Raji (cell line): ENCODE measurements around the gene AMPD2.

Experiments
- POLR2A ChIP-seq: IDR thresholded peaks from 2 replicates; pipeline ENCODE4 v1.6.1; 2011; ENCODE audit warnings: low read depth, low read length, control low read depth; ENCODE audit not compliant: insufficient read depth

The AMPD2 gene

GRCh38 chr1:109632671-109633346 is 13.2 kb downstream of the AMPD2 start:
- no peak for TF ChIP-seq POLR2A

DNA sequence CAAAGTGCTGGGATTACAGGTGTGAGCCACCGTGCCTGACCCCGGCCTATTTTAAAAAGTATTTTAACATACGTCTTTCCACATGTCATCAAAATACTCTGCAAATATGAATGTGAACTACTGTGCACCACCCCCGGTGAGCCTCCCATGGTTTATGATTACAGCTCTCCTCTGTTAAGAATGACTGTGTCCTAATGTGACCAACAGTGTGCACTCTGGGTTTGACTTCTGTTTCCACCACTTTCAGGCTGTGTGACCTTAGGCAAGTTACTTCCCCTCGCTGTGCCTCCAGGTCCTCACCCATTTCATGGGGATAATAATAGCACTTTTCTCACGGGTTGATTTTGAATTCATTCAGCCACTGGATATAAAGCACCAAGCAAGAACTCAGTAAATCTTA is 14.7 kb downstream of the AMPD2 start:
- no peak for TF ChIP-seq POLR2A

DNA sequence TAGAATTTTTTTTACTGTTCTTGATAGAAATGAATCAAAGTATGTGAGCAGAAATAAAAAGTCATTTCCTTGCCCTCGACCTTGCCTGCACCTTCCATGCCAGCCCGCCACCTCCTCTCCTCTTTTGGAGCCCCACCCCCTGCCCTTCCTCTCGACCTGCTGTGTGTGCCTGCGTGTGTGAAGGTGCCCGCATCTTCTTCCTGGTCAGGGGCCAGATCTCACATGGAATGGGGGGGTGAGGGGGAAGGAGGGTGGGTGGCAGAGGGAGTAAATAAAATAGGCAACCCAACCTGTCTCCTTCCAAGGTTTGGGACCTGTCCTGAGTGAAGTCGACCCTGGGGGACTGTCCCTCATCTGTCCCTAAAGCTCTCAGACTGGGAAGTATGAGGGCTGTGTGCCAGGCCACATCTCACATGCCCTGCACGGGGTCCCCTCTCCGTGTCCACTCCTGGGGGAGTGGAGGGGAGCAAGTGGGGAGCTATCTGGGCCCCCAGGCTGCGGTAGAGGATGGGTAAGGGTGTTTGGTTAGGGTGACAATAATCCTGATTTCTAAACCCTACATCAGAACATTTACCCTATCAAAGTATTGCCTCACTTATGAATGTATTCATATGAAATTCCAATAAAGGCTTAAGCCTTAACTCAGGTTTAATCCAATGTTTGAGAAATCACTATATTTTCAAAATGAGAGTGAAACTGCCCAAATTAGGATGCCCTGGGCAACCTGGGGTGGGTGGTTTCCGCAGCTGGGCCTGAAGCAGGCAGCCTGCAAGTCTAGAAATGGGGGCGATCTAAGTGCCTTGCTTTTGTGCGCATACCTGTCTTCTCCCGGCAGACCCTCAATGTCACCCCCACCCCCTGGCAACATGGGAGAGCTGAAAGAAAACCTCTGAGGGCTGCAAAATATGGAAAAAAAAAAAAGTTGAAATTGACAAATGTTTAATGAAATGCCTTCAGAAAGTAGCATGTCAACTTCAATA is 15.4 kb downstream of the AMPD2 start:
- no peak for TF ChIP-seq POLR2A

DNA sequence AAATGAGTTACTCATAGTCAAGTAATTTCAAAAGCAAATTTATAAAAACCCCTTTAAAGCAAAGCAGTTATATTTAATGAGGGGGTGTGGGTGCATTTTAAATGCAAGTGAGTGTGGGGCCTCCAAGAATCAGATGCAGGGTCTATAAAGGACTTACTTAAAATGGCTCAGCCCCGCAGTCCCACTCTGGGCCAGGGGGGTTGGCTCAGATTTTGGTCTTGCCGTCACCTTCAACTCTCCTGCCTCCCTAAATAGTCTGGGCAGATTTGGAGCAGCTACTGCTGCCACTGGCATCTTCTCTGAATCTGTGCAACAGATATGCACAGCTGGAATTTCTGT is 16.2 kb downstream of the AMPD2 start:
- TF ChIP-seq POLR2A: no peak

DNA sequence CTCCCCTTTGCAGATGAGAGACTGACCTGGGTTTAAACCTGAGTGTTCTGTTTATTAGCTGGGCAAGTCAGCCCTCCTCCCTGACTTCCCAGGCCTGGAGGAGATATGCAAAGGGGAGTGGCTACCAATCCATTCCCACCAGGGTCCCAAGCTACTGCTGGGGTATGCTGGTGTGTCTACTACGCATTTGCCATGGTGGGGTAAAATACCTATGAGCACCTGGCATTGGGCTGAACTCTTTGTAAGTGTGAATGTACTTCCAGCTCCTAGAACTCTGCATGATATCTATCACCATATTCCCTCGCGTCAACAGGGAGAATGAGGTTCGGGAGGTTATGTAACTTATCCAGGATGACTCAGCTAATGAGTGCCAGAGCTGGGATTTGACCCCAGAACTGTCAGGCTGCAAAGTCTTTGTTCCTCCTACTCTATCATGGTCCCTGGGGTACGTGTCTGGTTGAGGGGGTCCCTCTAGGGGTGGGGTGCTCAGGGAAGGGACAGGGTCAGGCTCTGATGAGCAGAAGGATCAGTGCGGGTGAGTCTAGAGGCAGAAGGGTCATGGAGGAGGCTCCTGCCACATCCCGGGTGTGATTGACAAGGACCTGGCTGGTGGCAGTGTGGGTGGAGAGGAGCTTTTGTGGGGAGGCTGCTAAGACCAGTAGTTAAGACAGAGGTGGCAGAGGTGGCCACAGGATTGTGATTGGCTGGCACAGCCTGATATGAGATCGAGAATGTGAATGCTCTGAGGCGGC is 16.7 kb downstream of the AMPD2 start:
- no peak for TF ChIP-seq POLR2A

DNA sequence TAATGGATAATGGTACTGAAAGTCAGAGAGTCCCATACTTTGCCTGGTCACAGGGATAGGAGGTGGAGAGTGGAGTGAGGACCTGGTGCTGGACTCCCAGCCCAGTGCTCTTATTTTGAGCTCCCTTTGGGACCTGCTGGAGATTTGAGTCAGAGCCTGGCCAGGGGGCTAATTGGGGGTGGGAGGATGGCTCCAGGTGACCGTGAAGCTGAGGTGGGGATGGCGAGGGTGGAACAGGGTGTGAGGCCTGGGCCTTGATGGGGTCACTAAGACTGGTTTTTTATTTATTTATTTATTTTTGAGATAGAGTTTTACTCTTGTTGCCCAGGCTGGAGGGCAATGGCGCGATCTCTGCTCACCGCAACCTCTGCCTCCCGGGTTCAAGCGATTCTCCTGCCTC is 17.8 kb downstream of the AMPD2 start:
- no peak for TF ChIP-seq POLR2A

- no peak for TF ChIP-seq POLR2A
Observed at GRCh38 chr1:109639063-109639840, 19.6 kb downstream of the AMPD2 start.

DNA sequence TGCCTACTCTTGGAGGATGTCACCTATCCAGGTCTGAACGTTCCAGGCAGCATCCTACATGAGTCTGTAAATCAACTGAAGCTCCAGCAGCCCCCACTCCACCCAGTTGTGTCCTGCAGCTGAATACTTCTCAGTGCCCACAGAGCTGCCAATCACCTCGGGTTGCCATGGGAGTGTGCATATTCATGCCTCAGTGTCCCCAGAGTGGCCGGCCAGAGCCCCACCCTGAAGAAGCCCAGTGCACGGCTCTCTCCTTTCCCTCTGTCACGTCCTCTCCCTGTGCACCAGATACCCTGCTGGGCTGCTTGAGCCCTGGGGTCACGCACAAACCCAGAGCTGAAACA is 20.2 kb downstream of the AMPD2 start:
- no peak for TF ChIP-seq POLR2A

GRCh38 chr1:109640285-109640865 is 20.7 kb downstream of the AMPD2 start:
- TF ChIP-seq POLR2A: no peak

DNA sequence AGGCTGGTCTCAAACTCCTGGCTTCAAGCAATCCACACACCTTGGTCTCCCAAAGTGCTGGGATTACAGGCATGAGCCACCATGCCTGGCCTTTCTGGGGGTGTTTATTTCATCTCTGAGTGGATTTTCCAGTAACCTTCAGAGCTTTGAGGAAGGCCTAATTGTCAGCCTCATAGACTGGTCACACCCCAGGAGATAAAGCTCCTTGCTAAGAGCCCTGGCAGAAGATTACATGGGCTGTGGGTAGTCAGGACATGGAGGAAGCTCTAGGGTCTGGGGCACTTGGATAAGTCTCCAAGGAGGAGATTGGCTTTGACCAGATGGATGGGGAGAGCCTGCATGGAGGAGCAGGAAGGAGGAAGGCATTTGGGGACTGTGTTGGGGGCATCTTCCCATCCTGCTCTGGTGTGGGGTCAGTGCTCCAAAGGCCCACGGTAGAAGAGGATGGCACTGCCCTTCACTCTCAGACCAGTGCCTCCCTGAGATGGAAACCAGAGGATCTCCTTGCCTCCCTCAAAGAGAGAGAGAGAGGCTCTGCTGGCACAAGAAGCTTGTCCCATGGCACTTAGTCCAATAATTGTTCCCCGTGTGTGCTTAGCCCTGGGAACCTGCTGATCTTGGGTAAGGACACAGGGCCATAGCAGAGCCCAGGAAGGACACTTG is 21.6 kb downstream of the AMPD2 start:
- TF ChIP-seq POLR2A: no peak

DNA sequence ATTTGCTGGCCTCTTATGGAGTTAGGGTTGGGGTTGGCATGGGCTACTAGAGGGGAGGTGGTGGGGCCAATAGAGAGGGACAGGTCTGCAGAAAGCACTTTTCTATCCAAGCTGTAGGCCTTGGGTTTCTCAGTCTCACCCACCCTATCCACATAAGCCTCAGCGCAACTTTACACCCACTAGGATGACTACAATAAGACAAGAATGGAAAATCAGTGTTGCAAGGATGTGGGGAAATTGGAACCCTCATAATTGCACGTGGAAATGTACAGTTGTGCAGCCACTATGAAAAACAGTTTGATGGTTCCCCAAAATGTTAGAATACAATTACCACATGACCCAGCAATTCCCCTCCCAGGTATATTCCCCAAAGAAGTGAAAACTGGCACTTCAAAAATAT is 22.2 kb downstream of the AMPD2 start:
- TF ChIP-seq POLR2A: no peak

DNA sequence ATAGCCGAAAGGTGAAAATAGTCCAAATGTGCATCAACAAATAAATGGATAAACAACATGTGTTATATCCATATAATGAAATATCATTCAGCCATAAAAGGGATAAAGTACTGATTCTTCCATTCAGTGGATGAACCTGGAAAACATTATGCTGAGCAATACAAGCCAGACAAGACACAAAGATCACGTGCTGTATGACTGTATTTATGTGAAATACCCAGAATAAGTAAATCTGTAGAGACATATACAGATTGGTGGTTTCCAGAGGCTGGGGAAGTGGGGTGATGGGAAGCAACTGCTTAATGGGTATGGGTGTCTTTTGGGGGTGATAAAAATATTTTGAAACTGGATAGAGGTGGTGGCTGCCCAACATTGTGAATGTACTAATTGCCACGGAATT is 23.0 kb downstream of the AMPD2 start:
- no peak for TF ChIP-seq POLR2A

- TF ChIP-seq POLR2A: no peak
Observed at GRCh38 chr1:109643385-109644230, 24.0 kb downstream of the AMPD2 start.
